Muscle of leg (tissue), 11 donors: ENCODE data around the gene STPG4. TPM values are rescaled to one million over a fixed set of nuclear protein-coding genes. Genes with fewer than 3 reads are reported as not detected.

Experiments used
- DNase-seq: peaks from one replicate; pipeline ENCODE4 v3.0.0; 2013
- H3K27ac ChIP-seq: one replicate; pipeline ENCODE4 v1.5.1; 2013; ENCODE audit warnings: mild to moderate bottlenecking, low read length, control low read depth
- H3K27me3 ChIP-seq: one replicate; pipeline ENCODE4 v1.6.1; 2013; ENCODE audit warnings: low read length; ENCODE audit not compliant: control insufficient read depth, insufficient read depth
- H3K36me3 ChIP-seq: one replicate; pipeline ENCODE4 v1.6.1; 2013; ENCODE audit warnings: low read length; ENCODE audit not compliant: control insufficient read depth, insufficient read depth
- H3K4me1 ChIP-seq: one replicate; pipeline ENCODE4 v1.6.1; 2013; ENCODE audit warnings: low read length; ENCODE audit not compliant: control insufficient read depth, insufficient read depth
- H3K4me3 ChIP-seq: one replicate; pipeline ENCODE4 v1.5.1; 2013; ENCODE audit warnings: low read length, control low read depth
- H3K9me3 ChIP-seq: replicated peaks from 2 replicates; pipeline ENCODE4 v1.6.1; 2013; ENCODE audit warnings: low read depth, low read length; ENCODE audit not compliant: control insufficient read depth
- WGBS: methylation state at CpG from one replicate; pipeline ENCODE4 v1.1.5; 2013; ENCODE audit warnings: missing lambda C conversion rate; ENCODE audit not compliant: insufficient coverage; 5-methylcytosine and 5-hydroxymethylcytosine counted together
- polyA plus RNA-seq, 8 donors: library from polyadenylated mRNA; unstranded; fragments of 120-200 nt; gene quantifications; one replicate each; pipeline versions ENCODE4 v1.2.1 to v1.2.3, GENCODE V29; 2013; ENCODE audit warnings: inconsistent platforms in 1 of 8, low replicate concordance in 1 of 8; ENCODE audit not compliant: insufficient read length in 8 of 8, insufficient read depth in 1 of 8
- total RNA-seq: library from RNA; stranded (reverse); fragments of 120-200 nt; gene quantifications from one replicate; pipeline ENCODE4 v1.2.4, GENCODE V29; 2013

The STPG4 gene
- total and polyA plus RNA-seq, 9 donors, result 0.12 to 0.22 (median 0.19) TPM; not detected in 6

DNA sequence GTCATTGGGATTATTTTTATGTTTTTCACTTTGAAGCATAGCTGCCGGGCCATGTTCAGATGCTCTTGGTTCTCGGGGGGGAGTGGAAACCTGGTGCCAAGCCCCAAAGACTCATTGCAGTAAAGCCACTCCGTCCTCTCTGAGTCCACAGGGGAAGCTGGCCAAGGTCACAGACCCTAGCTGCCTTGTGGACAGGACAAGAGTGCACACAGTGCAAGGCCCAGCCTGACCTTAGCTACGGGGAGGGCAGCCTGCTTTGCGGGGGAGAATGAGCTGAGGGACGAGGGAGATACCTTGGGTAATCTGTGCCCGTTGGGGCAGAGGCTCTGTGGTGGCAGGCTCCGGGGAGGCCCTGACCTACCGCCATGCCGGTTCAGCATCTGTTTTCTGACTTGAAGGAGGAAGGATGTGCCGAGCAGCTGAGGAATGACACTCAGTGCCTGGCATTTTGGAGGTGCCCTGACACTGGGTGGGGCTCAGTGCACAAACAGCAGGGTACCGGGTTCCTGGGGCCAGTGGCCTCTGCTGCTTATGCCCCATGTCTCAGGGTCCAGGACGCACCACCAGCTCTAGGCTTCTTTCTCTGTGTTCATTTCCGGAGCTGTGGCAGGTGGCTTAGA lies 87.2 kb downstream of the STPG4 start:
- no peak overlapping the region for H3K4me3 ChIP-seq
- peaks cover 20% of the 10 kb centered on the region for H3K36me3 ChIP-seq
- H3K27me3 ChIP-seq, result no peaks in the 10 kb centered on the region
- peaks cover 86% of the 10 kb centered on the region for H3K4me1 ChIP-seq
- DNase-seq, result no peak
- 78% methylated on average over 14 of the region's 14 CpGs for WGBS
- no peak overlapping the region for H3K27ac ChIP-seq
- no peaks in the 10 kb centered on the region for H3K9me3 ChIP-seq

GRCh38 chr2:47065771-47066380 lies 89.2 kb downstream of the STPG4 start:
- H3K36me3 ChIP-seq, result peaks cover 24% of the 10 kb centered on the region
- no peaks in the 10 kb centered on the region for H3K27me3 ChIP-seq
- DNase-seq, result no peak
- WGBS, result no CpG with 5 or more reads among the region's 4 CpGs
- peaks cover 86% of the 10 kb centered on the region for H3K4me1 ChIP-seq
- H3K27ac ChIP-seq, result no peak overlapping the region
- H3K9me3 ChIP-seq, result no peaks in the 10 kb centered on the region
- no peak overlapping the region for H3K4me3 ChIP-seq

GRCh38 chr2:47065343-47065742 lies 89.8 kb downstream of the STPG4 start:
- DNase-seq, result no peak
- peaks cover 29% of the 10 kb centered on the region for H3K36me3 ChIP-seq
- H3K9me3 ChIP-seq, result no peaks in the 10 kb centered on the region
- H3K4me1 ChIP-seq, result peaks cover 83% of the 10 kb centered on the region
- H3K4me3 ChIP-seq, result no peak overlapping the region
- no peak overlapping the region for H3K27ac ChIP-seq
- H3K27me3 ChIP-seq, result no peaks in the 10 kb centered on the region
- WGBS, result no CpG with 5 or more reads among the region's 3 CpGs

DNA sequence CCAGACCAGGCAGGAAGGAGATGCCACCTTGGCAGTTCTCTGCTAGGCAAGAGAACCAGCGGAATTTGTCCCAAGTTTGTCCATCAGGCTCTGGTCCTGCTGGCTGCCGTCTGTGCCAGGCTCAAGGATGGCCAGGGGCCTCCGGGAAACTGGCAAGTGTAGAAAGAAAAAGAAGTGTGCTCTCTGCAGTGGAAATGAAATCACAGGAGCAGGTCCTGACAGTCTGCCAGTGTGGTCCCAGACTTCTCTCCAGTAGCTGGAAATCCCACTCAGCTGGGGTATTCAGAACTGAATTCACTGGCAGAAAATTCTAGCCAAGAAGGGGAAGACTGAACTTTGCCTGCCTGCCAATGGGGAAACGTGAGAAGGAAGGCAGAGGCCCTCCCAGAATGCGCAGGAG lies 91.0 kb downstream of the STPG4 start:
- peaks cover 77% of the 10 kb centered on the region for H3K4me1 ChIP-seq
- H3K27me3 ChIP-seq, result no peaks in the 10 kb centered on the region
- no peaks in the 10 kb centered on the region for H3K9me3 ChIP-seq
- peaks cover 35% of the 10 kb centered on the region for H3K36me3 ChIP-seq
- peak; percentile 83 for DNase-seq
- no peak overlapping the region for H3K4me3 ChIP-seq
- 47% methylated on average over 5 of the region's 5 CpGs for WGBS
- peak overlapping the region; percentile 22 for H3K27ac ChIP-seq

- peaks cover 35% of the 10 kb centered on the region for H3K36me3 ChIP-seq
- H3K27me3 ChIP-seq, result no peaks in the 10 kb centered on the region
- peaks cover 75% of the 10 kb centered on the region for H3K4me1 ChIP-seq
- H3K27ac ChIP-seq, result peak overlapping the region; percentile 22
- no peak for DNase-seq
- no peak overlapping the region for H3K4me3 ChIP-seq
- H3K9me3 ChIP-seq, result no peaks in the 10 kb centered on the region
- WGBS, result 20% methylated on average over 1 of the region's 4 CpGs
Observed at GRCh38 chr2:47063538-47063930, 91.6 kb downstream of the STPG4 start.

GRCh38 chr2:47062681-47063537 lies 92.2 kb downstream of the STPG4 start:
- Histone ChIP-seq H3K9me3 (no peaks in the 10 kb centered on the region), H3K4me3 (no peak overlapping the region), H3K4me1 (peaks cover 75% of the 10 kb centered on the region), H3K27ac (peak overlapping the region; percentile 37), H3K27me3 (no peaks in the 10 kb centered on the region), H3K36me3 (peaks cover 32% of the 10 kb centered on the region)
- DNase-seq, result peak; percentile 76
- WGBS, result 6% methylated on average over 2 of the region's 8 CpGs

DNA sequence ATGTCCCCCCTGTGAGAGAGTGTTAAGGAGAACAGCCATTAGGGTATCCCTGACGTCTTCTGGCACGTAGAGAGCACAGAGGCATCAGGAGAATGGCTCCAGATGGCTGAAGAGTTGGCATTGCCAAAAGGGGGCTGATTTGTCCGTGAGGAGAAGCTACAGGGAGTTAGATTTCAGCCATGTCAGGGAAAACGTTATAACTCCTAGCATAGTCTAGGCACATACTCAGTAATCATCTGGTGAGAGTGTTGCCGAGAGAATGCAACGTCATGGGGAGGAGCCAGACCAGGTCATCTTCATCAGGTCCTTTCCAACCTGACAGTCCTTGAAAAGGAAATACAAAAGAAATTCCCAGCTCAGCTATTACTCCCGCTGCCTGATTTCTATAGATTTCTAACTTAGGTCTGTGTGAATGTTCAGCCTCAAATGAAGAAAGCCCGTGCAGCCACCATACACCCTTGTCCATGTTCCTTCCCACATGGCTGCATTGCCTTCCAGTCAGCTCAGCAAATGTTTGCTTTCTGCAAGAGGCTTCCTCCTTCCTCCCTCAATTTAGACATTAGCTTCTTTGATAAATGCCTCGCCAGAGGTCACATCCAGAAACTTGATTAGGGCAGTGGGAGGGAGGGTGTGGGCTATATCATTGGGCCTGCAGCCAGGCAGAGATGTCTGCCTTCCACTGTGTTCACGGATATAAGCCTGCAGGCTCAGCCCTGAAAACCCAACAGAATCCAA lies 93.0 kb downstream of the STPG4 start:
- no peaks in the 10 kb centered on the region for H3K27me3 ChIP-seq
- no peak overlapping the region for H3K4me3 ChIP-seq
- H3K27ac ChIP-seq, result peak overlapping the region; percentile 37
- H3K4me1 ChIP-seq, result peaks cover 80% of the 10 kb centered on the region
- H3K9me3 ChIP-seq, result no peaks in the 10 kb centered on the region
- H3K36me3 ChIP-seq, result peaks cover 30% of the 10 kb centered on the region
- WGBS, result 66% methylated on average over 4 of the region's 10 CpGs
- no peak for DNase-seq

GRCh38 chr2:47060652-47061170 lies 94.4 kb downstream of the STPG4 start:
- no peaks in the 10 kb centered on the region for H3K9me3 ChIP-seq
- peaks cover 22% of the 10 kb centered on the region for H3K36me3 ChIP-seq
- 90% methylated on average over 2 of the region's 11 CpGs for WGBS
- DNase-seq, result no peak
- H3K27me3 ChIP-seq, result no peaks in the 10 kb centered on the region
- H3K4me1 ChIP-seq, result peaks cover 86% of the 10 kb centered on the region
- no peak overlapping the region for H3K27ac ChIP-seq
- no peak overlapping the region for H3K4me3 ChIP-seq

DNA sequence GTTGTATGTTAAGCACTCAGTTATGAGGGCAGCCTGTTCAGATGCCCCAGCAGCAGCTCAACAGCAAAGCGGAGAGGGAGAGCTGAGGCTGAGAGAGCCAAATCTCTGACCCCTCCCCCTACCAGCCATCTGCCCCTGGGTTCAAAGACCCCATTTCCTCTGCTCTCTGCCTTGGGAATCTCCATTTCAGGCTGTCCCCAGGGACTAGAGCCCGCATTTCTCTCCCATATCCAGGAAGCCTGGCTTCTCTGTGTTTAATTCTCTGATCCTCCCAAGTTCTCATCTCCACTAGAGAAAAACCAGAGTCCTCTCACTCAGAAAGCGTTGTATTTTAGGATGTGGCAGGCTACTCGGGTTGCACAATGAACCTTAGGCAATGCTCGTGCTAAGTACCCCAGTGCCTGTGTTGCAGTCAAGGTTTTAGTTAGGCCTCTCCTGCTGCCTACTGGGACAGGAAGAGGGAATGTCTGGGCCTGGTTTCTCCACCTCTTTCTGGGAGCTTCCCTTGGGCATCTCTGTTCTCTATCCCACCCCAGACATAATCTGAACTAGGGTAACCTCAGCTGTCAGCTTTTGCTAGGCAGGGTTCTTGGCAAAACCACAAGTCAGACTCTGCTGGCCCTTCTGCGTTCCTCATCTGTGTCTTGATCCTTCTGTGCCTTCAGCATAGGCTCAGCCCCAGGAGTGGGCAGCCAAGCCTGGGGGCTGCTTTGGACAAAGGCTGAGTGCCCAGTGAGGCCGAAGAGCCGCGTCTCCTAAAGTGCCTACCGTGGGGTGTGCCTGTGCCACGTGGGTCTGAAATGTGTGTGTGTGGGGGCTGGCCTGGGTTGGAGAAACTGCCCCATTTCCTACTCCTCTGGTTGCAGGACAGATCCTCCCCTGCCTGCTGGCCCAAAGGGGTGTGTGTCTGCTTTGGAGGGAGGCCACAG lies 96.8 kb downstream of the STPG4 start:
- Histone ChIP-seq H3K4me3 (no peak overlapping the region), H3K9me3 (no peaks in the 10 kb centered on the region), H3K4me1 (peaks cover 82% of the 10 kb centered on the region), H3K27me3 (no peaks in the 10 kb centered on the region), H3K27ac (peak overlapping the region; percentile 74), H3K36me3 (peaks cover 24% of the 10 kb centered on the region)
- peak; percentile 60 for DNase-seq
- 30% methylated on average over 5 of the region's 11 CpGs for WGBS
